ENCODE measurements around the gene TIMM44.

DNA sequence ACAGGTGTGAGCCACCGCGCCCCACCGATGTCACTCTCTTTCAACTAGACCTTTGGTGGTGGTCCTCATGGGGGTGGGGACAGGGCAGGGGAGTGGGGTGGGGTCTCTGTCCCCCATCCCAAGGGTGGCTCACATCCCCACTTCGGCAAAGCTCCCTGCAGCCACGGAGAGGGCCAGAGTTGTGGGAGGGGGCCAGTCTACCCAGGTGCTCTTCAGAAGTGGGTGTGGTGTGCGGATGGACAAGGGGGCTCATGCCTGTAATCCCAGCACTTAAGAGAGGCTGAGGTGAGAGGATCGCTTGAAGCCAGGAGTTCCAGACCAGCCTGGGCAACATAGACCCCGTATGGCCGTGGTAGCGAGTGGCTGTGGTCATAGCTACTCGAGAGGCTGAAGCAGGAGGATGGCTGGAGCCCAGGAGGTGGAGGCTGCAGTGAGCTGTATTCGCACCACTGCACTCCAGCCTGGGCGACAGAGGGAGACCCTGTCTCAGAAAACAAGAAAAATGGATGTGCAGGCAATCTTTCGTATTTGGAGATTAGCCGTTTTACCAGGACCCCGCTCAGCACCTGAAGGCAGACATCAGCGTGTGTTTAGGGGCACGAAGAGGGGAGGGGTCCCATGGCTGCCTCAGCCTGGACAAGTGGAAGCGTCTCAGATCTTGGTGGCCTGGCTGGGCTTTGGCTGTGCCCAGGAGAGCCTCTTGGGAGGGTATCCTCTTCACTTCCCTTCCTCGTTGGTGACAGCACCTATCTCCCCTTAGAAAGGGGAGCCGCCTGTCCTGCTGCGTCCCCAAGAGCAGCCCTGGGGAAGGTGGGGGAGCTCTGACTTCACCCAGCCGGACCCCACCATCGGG is 28.0 kb downstream of the TIMM44 start:
- TF ChIP-seq, protein P1, sequence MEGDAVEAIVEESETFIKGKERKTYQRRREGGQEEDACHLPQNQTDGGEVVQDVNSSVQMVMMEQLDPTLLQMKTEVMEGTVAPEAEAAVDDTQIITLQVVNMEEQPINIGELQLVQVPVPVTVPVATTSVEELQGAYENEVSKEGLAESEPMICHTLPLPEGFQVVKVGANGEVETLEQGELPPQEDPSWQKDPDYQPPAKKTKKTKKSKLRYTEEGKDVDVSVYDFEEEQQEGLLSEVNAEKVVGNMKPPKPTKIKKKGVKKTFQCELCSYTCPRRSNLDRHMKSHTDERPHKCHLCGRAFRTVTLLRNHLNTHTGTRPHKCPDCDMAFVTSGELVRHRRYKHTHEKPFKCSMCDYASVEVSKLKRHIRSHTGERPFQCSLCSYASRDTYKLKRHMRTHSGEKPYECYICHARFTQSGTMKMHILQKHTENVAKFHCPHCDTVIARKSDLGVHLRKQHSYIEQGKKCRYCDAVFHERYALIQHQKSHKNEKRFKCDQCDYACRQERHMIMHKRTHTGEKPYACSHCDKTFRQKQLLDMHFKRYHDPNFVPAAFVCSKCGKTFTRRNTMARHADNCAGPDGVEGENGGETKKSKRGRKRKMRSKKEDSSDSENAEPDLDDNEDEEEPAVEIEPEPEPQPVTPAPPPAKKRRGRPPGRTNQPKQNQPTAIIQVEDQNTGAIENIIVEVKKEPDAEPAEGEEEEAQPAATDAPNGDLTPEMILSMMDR (IDR thresholded peaks at IDR 0.05 in 2 of 3, conservative IDR thresholded peaks at IDR 0.05 in 1 of 3; ENCODE audit: control insufficient read depth in 2 of 3, extremely low read depth in 1 of 3, insufficient read depth in 1 of 3, low read depth in 3 of 3, low read length in 3 of 3) = no peak
- TF ChIP-seq TAF1 (IDR thresholded peaks at IDR 0.05; ENCODE audit: borderline replicate concordance, low read depth, low read length) (no peak), HDAC6 (IDR thresholded peaks at IDR 0.05; ENCODE audit: unreplicated experiment) (no peak), SMAD1 (IDR thresholded peaks at IDR 0.05; ENCODE audit: low read depth, partially characterized antibody) (no peak), POLR2A (IDR thresholded peaks at IDR 0.05; ENCODE audit: low read depth, low read length) (no peak; the same call in 1 of the 2 replicates), EZH2 (IDR thresholded peaks at IDR 0.05; ENCODE audit: borderline replicate concordance, control insufficient read depth, low read depth, low read length) (no peak)
- TF ChIP-seq, protein P2, sequence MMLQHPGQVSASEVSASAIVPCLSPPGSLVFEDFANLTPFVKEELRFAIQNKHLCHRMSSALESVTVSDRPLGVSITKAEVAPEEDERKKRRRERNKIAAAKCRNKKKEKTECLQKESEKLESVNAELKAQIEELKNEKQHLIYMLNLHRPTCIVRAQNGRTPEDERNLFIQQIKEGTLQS (IDR thresholded peaks at IDR 0.05; ENCODE audit: borderline replicate concordance, extremely low read depth, low read depth, low read length) = no peak
- TF ChIP-seq, protein P3, sequence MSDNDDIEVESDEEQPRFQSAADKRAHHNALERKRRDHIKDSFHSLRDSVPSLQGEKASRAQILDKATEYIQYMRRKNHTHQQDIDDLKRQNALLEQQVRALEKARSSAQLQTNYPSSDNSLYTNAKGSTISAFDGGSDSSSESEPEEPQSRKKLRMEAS (IDR thresholded peaks at IDR 0.05; ENCODE audit: low read depth, low read length) = no peak

All from GM12878 (cell line).